ENCODE data around the gene CPVL. TPM values are rescaled to one million over a fixed set of nuclear protein-coding genes. Genes with fewer than 3 reads are reported as not detected.

Gene CPVL
- total and polyA plus RNA-seq, 8 donors = 1.6 to 25.6 (median 2.9) TPM

- intact Hi-C loops (cut with DNase I) = no loop called here
- DNase-seq (no peak), FAIRE-seq (no peak), ATAC-seq (no peak)
- H3K36me3 ChIP-seq = no peaks in the 10 kb centered on the region
- H3K4me1 ChIP-seq = no peaks in the 10 kb centered on the region
- no peak overlapping the region for H3K4me3 ChIP-seq
- no peak for TF ChIP-seq CTCF (IDR thresholded peaks at IDR 0.05)
- H3K27ac ChIP-seq = no peak overlapping the region
- H3K9me3 ChIP-seq = no peaks in the 10 kb centered on the region
- H3K27me3 ChIP-seq = no peaks in the 10 kb centered on the region
- WGBS, 2 donors = 88 to 89% methylated on average over 2 of the region's 2 CpGs
Measured at GRCh38 chr7:29008590-29008989, 137.7 kb downstream of the CPVL start.

GRCh38 chr7:29007127-29007526 lies 139.2 kb downstream of the CPVL start:
- no peaks in the 10 kb centered on the region for H3K9me3 ChIP-seq
- intact Hi-C loops (cut with DNase I) = no loop called here
- no peaks in the 10 kb centered on the region for H3K27me3 ChIP-seq
- ATAC-seq (no peak), FAIRE-seq (no peak), DNase-seq (no peak)
- 90 to 93% methylated on average over 2 of the region's 2 CpGs for WGBS, 2 donors
- H3K4me1 ChIP-seq = no peaks in the 10 kb centered on the region
- no peak for TF ChIP-seq CTCF (IDR thresholded peaks at IDR 0.05)
- no peak overlapping the region for H3K27ac ChIP-seq
- no peak overlapping the region for H3K4me3 ChIP-seq
- no peaks in the 10 kb centered on the region for H3K36me3 ChIP-seq

GRCh38 chr7:29005829-29006228 lies 140.5 kb downstream of the CPVL start:
- intact Hi-C loops (cut with DNase I) = no loop called here
- H3K4me3 ChIP-seq = no peak overlapping the region
- DNase-seq = no peak
- no peak for TF ChIP-seq CTCF (IDR thresholded peaks at IDR 0.05)
- no peaks in the 10 kb centered on the region for H3K9me3 ChIP-seq
- no peaks in the 10 kb centered on the region for H3K27me3 ChIP-seq
- no peak for ATAC-seq
- WGBS, 2 donors = 83% methylated on average over 3 of the region's 3 CpGs
- no peak overlapping the region for H3K27ac ChIP-seq
- no peaks in the 10 kb centered on the region for H3K4me1 ChIP-seq
- no peaks in the 10 kb centered on the region for H3K36me3 ChIP-seq
- FAIRE-seq = no peak

- 79 to 83% methylated on average over 1 of the region's 1 CpG for WGBS, 2 donors
- no peak for TF ChIP-seq CTCF (IDR thresholded peaks at IDR 0.05)
- Histone ChIP-seq H3K27ac (no peak overlapping the region), H3K9me3 (no peaks in the 10 kb centered on the region), H3K36me3 (no peaks in the 10 kb centered on the region), H3K27me3 (no peaks in the 10 kb centered on the region), H3K4me3 (no peak overlapping the region), H3K4me1 (no peaks in the 10 kb centered on the region)
- DNase-seq = no peak
- intact Hi-C loops (cut with DNase I) = no loop called here
- no peak for ATAC-seq
- no peak for FAIRE-seq
Measured at GRCh38 chr7:29005406-29005805, 140.9 kb downstream of the CPVL start.

- no peak overlapping the region for H3K27ac ChIP-seq
- H3K4me1 ChIP-seq = no peaks in the 10 kb centered on the region
- intact Hi-C loops (cut with DNase I) = no loop called here
- H3K9me3 ChIP-seq = no peaks in the 10 kb centered on the region
- 93 to 94% methylated on average over 5 of the region's 5 CpGs for WGBS, 2 donors
- TF ChIP-seq CTCF (IDR thresholded peaks at IDR 0.05) = no peak
- FAIRE-seq (no peak), DNase-seq (no peak), ATAC-seq (no peak)
- H3K36me3 ChIP-seq = no peaks in the 10 kb centered on the region
- no peaks in the 10 kb centered on the region for H3K27me3 ChIP-seq
- no peak overlapping the region for H3K4me3 ChIP-seq
Measured at GRCh38 chr7:29003703-29004102, 142.6 kb downstream of the CPVL start.
